HG02571 (cell line): ENCODE results near the gene FAP.

Experiments
- ATAC-seq: cut with Tn5 transposase; IDR thresholded peaks from one replicate; pipeline ENCODE4 v1.9.1; 2021; ENCODE audit warnings: mild to moderate bottlenecking, moderate library complexity; ENCODE audit not compliant: unreplicated experiment

Gene FAP

GRCh38 chr2:162243715-162244114 is 470 bp upstream of the FAP start:
- no peak for ATAC-seq

GRCh38 chr2:162242586-162243280 is 512 bp downstream of the FAP start:
- ATAC-seq, result no peak

GRCh38 chr2:162241571-162241970 is 1.7 kb downstream of the FAP start:
- no peak for ATAC-seq

GRCh38 chr2:162234620-162235462 is 8.4 kb downstream of the FAP start:
- ATAC-seq, result no peak

- no peak for ATAC-seq
These were observed 10.0 kb downstream of the FAP start for GRCh38 chr2:162233197-162233596.

- ATAC-seq, result no peak
These were observed 10.6 kb downstream of the FAP start for GRCh38 chr2:162232671-162233070.

- ATAC-seq, result no peak
These were observed 11.2 kb downstream of the FAP start for GRCh38 chr2:162232027-162232426.

- ATAC-seq, result no peak
These were observed 12.5 kb downstream of the FAP start for GRCh38 chr2:162230761-162231160.

GRCh38 chr2:162226836-162227235 is 16.4 kb downstream of the FAP start:
- no peak for ATAC-seq

GRCh38 chr2:162221064-162221463 is 22.2 kb downstream of the FAP start:
- peak; percentile 85 for ATAC-seq

- ATAC-seq, result no peak
These were observed 22.9 kb downstream of the FAP start for GRCh38 chr2:162220368-162220767.

GRCh38 chr2:162219426-162219825 is 23.8 kb downstream of the FAP start:
- no peak for ATAC-seq

GRCh38 chr2:162217598-162217997 is 25.6 kb downstream of the FAP start:
- ATAC-seq, result no peak

GRCh38 chr2:162215162-162215561 is 28.1 kb downstream of the FAP start:
- no peak for ATAC-seq

GRCh38 chr2:162212366-162212765 is 30.9 kb downstream of the FAP start:
- no peak for ATAC-seq

GRCh38 chr2:162211732-162212131 is 31.5 kb downstream of the FAP start:
- ATAC-seq, result no peak

- ATAC-seq, result no peak
These were observed 32.9 kb downstream of the FAP start for GRCh38 chr2:162210385-162210784.

- no peak for ATAC-seq
These were observed 41.0 kb downstream of the FAP start for GRCh38 chr2:162202203-162202602.

GRCh38 chr2:162200636-162201035 is 42.6 kb downstream of the FAP start:
- ATAC-seq, result no peak

GRCh38 chr2:162199913-162200312 is 43.3 kb downstream of the FAP start:
- no peak for ATAC-seq

GRCh38 chr2:162198239-162198638 is 45.0 kb downstream of the FAP start:
- ATAC-seq, result no peak

GRCh38 chr2:162197069-162197825 is 46.0 kb downstream of the FAP start:
- ATAC-seq, result no peak
